Natural killer cell (primary cell): ENCODE measurements around the gene NYAP2. TPM values are rescaled to one million over a fixed set of nuclear protein-coding genes. Genes with fewer than 3 reads are reported as not detected.

ENCODE experiments used
- ATAC-seq, 3 donors: fragments of 150-1000 bp in 2 of 3; fragments of 200-7000 bp in 1 of 3; cut with Tn5 transposase; 1 replicate in 1 of 3; 2 replicates in 2 of 3; pipeline ENCODE4 v1.10.0; 2021; ENCODE audit warnings: mild to moderate bottlenecking in 2 of 3, moderate library complexity in 2 of 3
- DNase-seq, 2 donors: peaks; one replicate each; pipeline versions ENCODE4 v3.0.0 to v3.0.0-alpha.2; 2013 to 2021; ENCODE audit warnings: mixed read lengths in 1 of 2
- H3K27ac ChIP-seq: one replicate; pipeline ENCODE4 v1.5.1; 2013; ENCODE audit warnings: mild to moderate bottlenecking, low read length
- H3K27me3 ChIP-seq: one replicate; pipeline ENCODE4 v1.6.1; 2013; ENCODE audit warnings: low read length; ENCODE audit not compliant: control insufficient read depth, insufficient read depth
- H3K36me3 ChIP-seq: one replicate; pipeline ENCODE4 v1.6.1; 2013; ENCODE audit warnings: low read length; ENCODE audit not compliant: control insufficient read depth, insufficient read depth
- H3K4me1 ChIP-seq: one replicate; pipeline ENCODE4 v1.6.1; 2013; ENCODE audit warnings: low read length; ENCODE audit not compliant: control insufficient read depth, insufficient read depth
- H3K4me3 ChIP-seq: one replicate; pipeline ENCODE4 v1.5.1; 2013; ENCODE audit warnings: low read length
- H3K9me3 ChIP-seq: one replicate; pipeline ENCODE4 v1.6.1; 2013; ENCODE audit warnings: low read length; ENCODE audit not compliant: control insufficient read depth, insufficient read depth
- H3K27ac Mint-ChIP-seq, 2 donors: one replicate each; pipeline ENCODE4 v1.8.0; 2022; ENCODE audit warnings: mild to moderate bottlenecking in 2 of 2, mixed read lengths in 2 of 2, moderate library complexity in 1 of 2
- H3K27me3 Mint-ChIP-seq, 2 donors: one replicate each; pipeline ENCODE4 v1.8.0; 2022; ENCODE audit warnings: low read depth in 2 of 2, mixed read lengths in 2 of 2
- H3K36me3 Mint-ChIP-seq: one replicate; pipeline ENCODE4 v1.8.0; 2022; ENCODE audit warnings: mixed read lengths
- H3K4me1 Mint-ChIP-seq, 2 donors: one replicate each; pipeline ENCODE4 v1.8.0; 2022; ENCODE audit warnings: mixed read lengths in 2 of 2
- H3K4me3 Mint-ChIP-seq: one replicate; pipeline ENCODE4 v1.8.0; 2022; ENCODE audit warnings: mild to moderate bottlenecking, moderate library complexity, mixed read lengths
- H3K9me3 Mint-ChIP-seq, 2 donors: one replicate each; pipeline ENCODE4 v1.8.0; 2022; ENCODE audit warnings: mixed read lengths in 2 of 2
- CTCF ChIP-seq: fragments of 200-600 bp; IDR thresholded peaks from one replicate; pipeline ENCODE4 v1.8.0; 2022; ENCODE audit warnings: antibody characterized with exemption
- WGBS: methylation state at CpG from one replicate; pipeline ENCODE4 v1.1.7; 2013; ENCODE audit warnings: missing lambda C conversion rate; ENCODE audit not compliant: insufficient coverage; 5-methylcytosine and 5-hydroxymethylcytosine counted together
- intact Hi-C: fragments of 100-400 bp; cut with micrococcal nuclease; formaldehyde crosslinking; loops from one replicate; pipeline ENCODE4 v1.14.2; 2022
- total RNA-seq, 4 donors: library from RNA; stranded (reverse); fragments of 120-200 nt in 1 of 4; gene quantifications; one replicate each; pipeline versions ENCODE4 v1.2.3 to v1.2.4, GENCODE V29; 2013 to 2022

Gene NYAP2
- total RNA-seq, 3 donors from 2014 or later (not counting 1 experiment from before 2014, with no cell fraction given), result 0.14 TPM; not detected in 2

GRCh38 chr2:225413786-225414185, 14.3 kb downstream of the NYAP2 start:
- WGBS, result 60% methylated on average over 2 of the region's 2 CpGs
- intact Hi-C loops, result no loop called here

GRCh38 chr2:225414902-225415301, 15.4 kb downstream of the NYAP2 start:
- no peak for ATAC-seq
- Mint-ChIP-seq H3K27ac (no peak overlapping the region), H3K9me3 (no peaks in the 10 kb centered on the region), H3K27me3 (peaks cover 5 to 10% of the 10 kb centered on the region in 2 donors), H3K36me3 (no peaks in the 10 kb centered on the region), H3K4me3 (no peak overlapping the region), H3K4me1 (no peaks in the 10 kb centered on the region)
- H3K27ac ChIP-seq, result no peak overlapping the region
- DNase-seq, result no peak
- H3K4me3 ChIP-seq, result no peak overlapping the region
- no peaks in the 10 kb centered on the region for H3K27me3 ChIP-seq
- WGBS, result 50% methylated on average over 1 of the region's 1 CpG
- intact Hi-C loops, result no loop called here
- H3K36me3 ChIP-seq, result no peaks in the 10 kb centered on the region
- TF ChIP-seq CTCF, result no peak
- H3K4me1 ChIP-seq, result no peaks in the 10 kb centered on the region
- no peaks in the 10 kb centered on the region for H3K9me3 ChIP-seq

More at GRCh38 chr2:225413786-225414185, 14.3 kb downstream of the NYAP2 start:
- Histone ChIP-seq H3K36me3 (no peaks in the 10 kb centered on the region), H3K9me3 (no peaks in the 10 kb centered on the region), H3K27me3 (no peaks in the 10 kb centered on the region), H3K27ac (no peak overlapping the region), H3K4me1 (no peaks in the 10 kb centered on the region), H3K4me3 (no peak overlapping the region)
- H3K36me3 Mint-ChIP-seq, result no peaks in the 10 kb centered on the region
- TF ChIP-seq CTCF, result no peak
- peaks cover 5 to 10% of the 10 kb centered on the region in 2 donors for H3K27me3 Mint-ChIP-seq
- ATAC-seq (no peak), DNase-seq (no peak)
- H3K9me3 Mint-ChIP-seq, result no peaks in the 10 kb centered on the region
- H3K27ac Mint-ChIP-seq, result no peak overlapping the region
- H3K4me3 Mint-ChIP-seq, result no peak overlapping the region
- H3K4me1 Mint-ChIP-seq, result no peaks in the 10 kb centered on the region

GRCh38 chr2:225415341-225415740, 15.8 kb downstream of the NYAP2 start:
- no peak overlapping the region for H3K4me3 Mint-ChIP-seq
- no peaks in the 10 kb centered on the region for H3K4me1 Mint-ChIP-seq
- H3K27me3 Mint-ChIP-seq, result peaks cover 5 to 10% of the 10 kb centered on the region in 2 donors
- no peak for TF ChIP-seq CTCF
- H3K9me3 Mint-ChIP-seq, result no peaks in the 10 kb centered on the region
- Histone ChIP-seq H3K4me1 (no peaks in the 10 kb centered on the region), H3K9me3 (no peaks in the 10 kb centered on the region), H3K4me3 (no peak overlapping the region), H3K36me3 (no peaks in the 10 kb centered on the region), H3K27me3 (no peaks in the 10 kb centered on the region), H3K27ac (no peak overlapping the region)
- intact Hi-C loops, result no loop called here
- H3K36me3 Mint-ChIP-seq, result no peaks in the 10 kb centered on the region
- WGBS, result 96% methylated on average over 2 of the region's 2 CpGs
- no peak for ATAC-seq
- no peak overlapping the region for H3K27ac Mint-ChIP-seq
- no peak for DNase-seq

- H3K4me3 ChIP-seq, result no peak overlapping the region
- WGBS, result no CpG with 5 or more reads among the region's 2 CpGs
- no peaks in the 10 kb centered on the region for H3K27me3 ChIP-seq
- ATAC-seq, result no peak
- H3K36me3 ChIP-seq, result no peaks in the 10 kb centered on the region
- DNase-seq, result no peak
- H3K36me3 Mint-ChIP-seq, result no peaks in the 10 kb centered on the region
- H3K27me3 Mint-ChIP-seq, result peaks cover 5 to 9% of the 10 kb centered on the region in 2 donors
- H3K27ac Mint-ChIP-seq, result no peak overlapping the region
- intact Hi-C loops, result no loop called here
- no peak for TF ChIP-seq CTCF
- H3K27ac ChIP-seq, result no peak overlapping the region
- H3K9me3 ChIP-seq, result no peaks in the 10 kb centered on the region
- no peaks in the 10 kb centered on the region for H3K9me3 Mint-ChIP-seq
- no peaks in the 10 kb centered on the region for H3K4me1 ChIP-seq
- no peaks in the 10 kb centered on the region for H3K4me1 Mint-ChIP-seq
- no peak overlapping the region for H3K4me3 Mint-ChIP-seq
These were observed 16.3 kb downstream of the NYAP2 start for GRCh38 chr2:225415792-225416191.
